DMS79 (cell line): ENCODE data around the gene PEF1.
A peak's percentile ranks its signal among the peaks of the same experiment; 100 is the strongest.

ENCODE experiments used
- DNase-seq: peaks from one replicate; lab custom pipeline; 2025; lab: John Stamatoyannopoulos, UW

Gene PEF1

DNA sequence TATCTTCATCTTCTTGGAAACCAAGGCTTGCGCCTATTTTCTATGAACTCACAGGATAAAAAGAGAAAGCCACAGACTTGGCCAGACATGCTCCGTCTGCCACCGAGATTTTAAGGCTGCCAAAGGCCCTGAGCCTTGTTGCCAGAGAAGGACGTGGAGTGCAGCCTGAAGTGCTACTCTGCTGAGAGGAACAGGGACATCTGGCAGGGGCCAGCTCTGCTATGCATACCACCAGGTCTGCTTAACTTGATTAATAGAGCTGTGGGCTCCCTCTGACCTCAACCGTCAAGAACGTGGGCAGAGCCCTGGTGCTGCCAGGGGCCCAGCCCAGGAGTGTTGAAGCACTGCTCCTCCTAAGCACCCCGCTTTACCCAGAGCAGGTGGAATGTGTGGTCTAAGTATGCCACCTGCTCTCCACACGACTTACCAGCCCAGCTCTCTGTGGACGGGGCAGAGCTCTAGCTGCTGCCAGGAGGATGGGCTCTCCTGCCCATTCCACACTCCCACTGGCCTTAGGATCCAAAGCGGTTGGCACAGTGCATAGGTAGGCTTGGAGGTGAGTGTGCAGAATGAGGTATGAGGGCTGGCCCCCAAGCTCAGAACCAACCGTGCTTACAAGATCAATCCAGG is 16.6 kb downstream of the PEF1 start:
- peak; percentile 98 for DNase-seq

DNA sequence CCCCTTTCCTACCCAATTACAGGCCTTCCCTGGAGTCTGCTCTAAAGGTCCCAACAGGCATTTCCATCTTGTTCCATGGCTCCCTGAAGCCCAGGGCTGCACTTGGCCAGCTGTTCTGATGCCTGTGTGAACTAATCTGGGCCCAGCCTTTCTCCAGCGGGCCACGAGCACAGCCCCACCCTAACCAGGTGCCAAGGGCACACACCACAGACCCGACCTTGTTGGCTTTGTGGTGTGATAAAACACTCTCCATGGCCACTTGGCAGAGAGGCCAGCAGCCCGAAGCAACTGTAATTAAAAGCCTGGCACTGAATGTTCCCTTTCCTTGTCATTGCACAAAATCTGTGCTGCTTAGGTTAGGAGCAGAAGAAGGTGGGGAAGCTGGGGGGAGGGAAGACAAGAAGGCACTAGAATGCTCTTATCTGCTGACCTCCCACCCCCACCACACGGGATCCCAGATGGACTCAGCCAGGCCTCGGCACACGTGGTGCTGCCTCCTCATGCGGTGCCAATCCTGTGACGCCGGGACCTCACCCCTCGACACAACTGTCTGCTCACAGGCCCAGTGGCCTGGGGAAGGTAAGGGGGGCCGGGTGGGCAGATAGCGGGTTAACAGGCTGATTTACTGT is 17.3 kb downstream of the PEF1 start:
- DNase-seq = peak; percentile 69

DNA sequence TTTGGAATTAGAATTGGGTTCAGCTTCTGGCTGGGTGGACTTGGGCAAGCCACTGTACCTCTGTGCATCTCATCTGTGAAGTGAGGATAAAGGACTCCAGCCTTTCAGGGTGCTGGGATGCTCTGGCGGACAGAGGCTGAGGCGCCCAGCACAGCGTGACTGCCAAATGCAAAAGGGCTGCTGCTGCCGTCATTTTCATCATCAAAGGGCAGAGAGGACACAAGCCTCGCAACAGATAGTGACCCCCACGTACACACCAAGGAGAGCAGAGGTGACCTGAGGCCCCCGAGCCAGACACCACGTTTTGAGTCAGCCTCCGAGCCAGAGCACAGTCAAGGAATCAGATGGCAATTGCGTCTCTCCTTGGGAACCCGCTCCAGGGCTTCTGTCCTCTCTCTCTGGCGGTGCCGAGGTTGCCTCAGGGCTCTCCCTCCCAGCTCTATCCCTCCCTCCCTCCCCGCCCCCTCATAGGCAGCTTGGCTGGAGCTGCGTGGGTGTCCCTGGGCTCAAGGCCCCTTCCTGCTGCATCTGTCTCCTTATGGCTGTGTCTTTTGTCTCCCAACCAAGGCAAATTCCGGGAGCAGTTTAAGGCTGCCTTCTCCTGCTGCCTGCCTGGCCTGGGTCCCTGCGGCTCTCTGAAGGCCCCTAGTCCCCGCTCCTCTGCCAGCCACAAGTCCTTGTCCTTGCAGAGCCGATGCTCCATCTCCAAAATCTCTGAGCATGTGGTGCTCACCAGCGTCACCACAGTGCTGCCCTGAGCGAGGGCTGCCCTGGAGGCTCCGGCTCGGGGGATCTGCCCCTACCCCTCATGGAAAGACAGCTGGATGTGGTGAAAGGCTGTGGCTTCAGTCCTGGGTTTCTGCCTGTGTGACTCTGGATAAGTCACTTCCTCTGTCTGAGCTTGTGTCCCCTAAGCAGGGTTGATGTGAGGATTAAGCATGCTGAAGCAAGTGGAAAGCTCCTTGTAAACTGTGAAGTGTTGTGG is 18.2 kb downstream of the PEF1 start:
- DNase-seq = no peak

DNA sequence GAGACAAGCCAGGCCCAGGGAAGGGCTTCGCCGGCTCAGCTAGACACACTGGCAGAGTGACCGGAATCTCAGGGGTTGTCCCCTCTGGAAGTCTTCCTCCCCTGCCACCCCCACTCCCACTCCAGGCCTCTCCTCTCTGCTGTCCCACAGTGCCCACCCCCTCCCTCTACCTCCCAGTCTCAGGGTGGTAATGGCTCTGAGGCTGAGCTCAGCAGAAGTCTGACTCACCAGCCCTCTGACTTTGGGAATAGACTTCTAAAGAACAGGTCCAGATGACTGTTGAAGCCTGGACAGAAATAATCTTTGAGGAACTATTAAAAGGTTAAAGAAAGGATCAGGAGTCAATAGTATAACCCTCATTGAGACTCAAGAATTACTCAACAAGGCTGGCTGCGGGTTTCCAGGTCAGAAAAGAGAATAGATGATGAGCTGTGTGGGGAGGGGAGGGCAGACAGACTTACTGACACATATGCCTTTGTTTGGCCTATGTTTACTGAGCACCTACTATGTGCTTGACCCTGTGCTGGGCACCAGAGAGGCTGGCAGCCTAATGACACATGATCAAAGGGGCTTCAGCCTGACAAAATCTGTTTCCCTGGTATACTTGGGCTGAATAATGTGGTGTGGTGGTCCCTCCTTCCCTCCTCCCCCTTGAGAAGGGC is 19.0 kb downstream of the PEF1 start:
- DNase-seq = no peak

DNA sequence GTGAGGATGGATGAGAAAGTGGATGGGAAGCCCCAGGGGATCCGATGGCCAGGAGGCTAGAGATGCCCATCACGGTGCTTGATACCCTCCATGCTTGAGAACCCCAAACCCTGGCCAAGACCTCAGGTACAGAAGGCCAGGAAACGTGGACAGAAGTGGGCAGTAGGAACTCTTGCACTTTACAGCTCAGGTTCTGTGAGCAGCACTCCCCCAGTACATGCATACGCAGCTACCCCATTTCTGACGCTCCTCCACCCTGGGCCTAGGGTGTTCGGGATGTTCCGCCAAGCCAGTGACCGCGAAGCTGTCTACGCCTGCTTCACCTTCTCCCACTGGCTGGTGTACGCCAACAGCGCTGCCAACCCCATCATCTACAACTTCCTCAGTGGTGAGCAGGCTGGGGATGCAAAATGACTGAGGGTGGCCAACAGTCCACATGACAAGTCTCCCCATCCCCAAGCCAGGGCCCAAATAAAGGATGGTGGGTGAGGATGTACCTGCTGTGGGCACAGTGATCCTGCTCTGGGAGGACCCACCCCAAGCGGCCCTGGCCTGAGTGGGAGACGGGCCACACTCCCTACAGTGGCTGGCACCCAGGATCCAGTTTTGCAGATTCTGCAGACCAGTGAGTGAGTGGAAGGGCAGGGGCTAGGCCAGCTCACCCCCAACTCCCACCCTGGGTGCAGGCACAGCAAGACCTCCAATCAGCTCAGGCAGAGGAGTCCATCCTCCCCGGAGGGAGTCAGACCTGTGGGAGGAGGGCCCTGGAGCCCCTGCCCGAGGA is 19.8 kb downstream of the PEF1 start:
- DNase-seq = no peak

DNA sequence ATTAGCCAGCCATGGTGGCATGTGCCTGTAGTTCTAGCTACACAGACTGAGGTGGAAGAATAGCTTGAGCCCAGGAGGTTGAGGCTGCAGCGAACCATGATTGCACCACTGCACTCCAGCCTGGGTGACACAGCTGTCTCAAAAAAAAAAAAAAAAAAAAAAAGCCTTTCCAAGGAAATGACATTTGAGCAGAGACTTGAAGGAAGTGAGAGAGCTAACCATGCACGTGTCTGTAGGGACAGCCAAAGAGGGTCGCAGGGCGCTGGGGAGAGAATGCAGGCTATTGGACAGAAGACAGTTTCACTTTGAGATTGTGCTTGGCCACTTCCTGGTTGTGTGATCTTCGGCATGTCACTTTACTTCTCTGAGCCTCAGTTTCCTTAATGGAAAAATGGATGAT is 20.4 kb downstream of the PEF1 start:
- DNase-seq = no peak

DNA sequence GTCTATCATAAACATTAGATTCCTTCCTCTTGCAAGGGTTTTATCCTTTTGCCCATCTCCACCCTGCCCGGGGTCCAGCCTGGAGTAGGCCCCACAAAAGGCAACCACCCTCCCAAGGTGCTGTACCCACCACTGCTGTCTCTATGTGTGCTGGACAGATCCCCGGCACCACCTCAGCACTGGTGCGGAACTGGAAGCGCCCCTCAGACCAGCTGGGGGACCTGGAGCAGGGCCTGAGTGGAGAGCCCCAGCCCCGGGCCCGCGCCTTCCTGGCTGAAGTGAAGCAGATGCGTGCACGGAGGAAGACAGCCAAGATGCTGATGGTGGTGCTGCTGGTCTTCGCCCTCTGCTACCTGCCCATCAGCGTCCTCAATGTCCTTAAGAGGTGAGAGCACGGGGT is 21.3 kb downstream of the PEF1 start:
- DNase-seq = no peak

DNA sequence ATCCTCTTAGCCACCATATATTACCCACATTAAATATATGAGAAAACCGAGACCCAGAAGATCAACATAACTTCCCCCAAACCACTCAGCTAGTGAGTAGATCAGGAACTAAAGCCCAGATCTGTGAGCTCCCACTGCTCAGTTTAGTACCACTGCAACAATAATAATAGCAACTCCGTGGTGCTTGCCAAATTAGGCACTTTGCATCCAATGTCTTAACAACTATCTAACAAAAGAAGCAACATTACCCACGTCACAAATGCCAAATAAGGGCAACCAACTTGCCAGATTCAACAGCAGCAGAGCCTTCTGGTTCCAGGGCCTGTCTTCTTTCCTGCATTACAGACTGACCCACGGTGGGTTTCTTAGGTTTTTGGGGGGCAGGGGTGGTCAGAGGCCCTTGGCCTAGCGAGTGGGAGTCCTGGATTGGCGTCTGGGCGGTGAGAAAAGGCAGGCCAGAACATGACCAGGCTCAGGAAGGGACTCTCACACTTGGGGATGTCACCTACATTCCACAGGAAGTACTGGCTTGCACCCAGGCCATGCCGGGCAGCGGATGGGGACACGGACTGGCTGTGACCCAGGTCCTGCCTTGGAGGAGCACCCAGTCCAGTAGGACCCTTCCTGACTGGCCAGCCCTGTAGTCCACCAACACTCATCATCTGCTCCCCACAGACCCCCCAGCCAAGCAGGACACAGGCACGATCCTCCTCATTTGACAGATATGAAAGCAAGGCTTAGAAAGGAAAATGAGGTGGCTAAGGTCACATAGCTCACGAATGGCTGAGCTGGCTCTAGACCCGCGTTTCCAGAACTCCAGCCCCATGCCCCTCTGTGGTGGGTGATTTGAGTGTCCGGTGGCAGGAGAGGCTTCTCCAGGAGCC is 22.6 kb downstream of the PEF1 start:
- no peak for DNase-seq

DNA sequence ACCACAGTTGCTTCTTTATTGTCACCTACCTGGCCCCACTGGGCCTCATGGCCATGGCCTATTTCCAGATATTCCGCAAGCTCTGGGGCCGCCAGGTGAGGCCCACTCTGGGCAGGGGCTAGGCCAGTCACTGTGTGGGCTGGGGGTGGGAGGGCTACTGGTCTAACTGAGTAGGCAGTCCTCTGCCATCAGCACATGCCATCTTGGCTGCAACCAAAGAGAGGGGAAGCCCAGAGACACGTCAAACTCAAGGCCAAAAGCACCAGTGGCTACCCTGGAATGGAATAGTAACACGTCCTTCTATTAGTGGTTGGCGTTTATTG is 23.2 kb downstream of the PEF1 start:
- DNase-seq = no peak

DNA sequence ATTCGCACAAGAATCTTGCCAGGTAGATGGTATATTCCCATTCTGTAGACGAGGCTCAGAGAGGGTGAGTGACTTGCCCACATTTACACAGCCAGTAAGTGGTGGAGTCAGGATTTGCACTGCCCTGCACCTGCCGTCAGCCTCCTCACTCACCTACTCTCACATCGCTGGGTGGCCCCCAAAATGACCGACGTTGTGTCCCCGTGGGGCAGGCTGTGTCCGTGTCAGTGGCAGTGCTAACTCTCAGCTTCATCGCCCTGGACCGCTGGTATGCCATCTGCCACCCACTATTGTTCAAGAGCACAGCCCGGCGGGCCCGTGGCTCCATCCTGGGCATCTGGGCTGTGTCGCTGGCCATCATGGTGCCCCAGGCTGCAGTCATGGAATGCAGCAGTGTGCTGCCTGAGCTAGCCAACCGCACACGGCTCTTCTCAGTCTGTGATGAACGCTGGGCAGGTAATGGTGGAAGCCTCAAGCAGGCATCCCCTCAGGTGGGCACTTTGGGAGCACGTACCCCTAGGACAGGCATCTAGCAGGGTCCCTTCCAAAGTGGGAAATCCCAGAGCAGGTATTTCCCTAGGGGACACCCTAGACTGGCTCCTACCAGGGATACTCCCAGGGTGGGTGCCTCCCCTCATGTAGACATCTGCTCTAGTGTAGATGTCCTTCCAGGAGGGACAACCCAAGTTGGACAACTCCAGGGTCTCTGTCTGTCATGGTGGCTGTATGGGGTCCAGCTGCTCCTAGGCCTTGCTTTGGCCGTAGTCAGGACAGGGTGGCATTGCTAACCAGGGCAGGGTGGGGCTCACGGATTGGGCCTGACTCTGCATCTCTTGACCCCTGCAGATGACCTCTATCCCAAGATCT is 23.8 kb downstream of the PEF1 start:
- no peak for DNase-seq

DNA sequence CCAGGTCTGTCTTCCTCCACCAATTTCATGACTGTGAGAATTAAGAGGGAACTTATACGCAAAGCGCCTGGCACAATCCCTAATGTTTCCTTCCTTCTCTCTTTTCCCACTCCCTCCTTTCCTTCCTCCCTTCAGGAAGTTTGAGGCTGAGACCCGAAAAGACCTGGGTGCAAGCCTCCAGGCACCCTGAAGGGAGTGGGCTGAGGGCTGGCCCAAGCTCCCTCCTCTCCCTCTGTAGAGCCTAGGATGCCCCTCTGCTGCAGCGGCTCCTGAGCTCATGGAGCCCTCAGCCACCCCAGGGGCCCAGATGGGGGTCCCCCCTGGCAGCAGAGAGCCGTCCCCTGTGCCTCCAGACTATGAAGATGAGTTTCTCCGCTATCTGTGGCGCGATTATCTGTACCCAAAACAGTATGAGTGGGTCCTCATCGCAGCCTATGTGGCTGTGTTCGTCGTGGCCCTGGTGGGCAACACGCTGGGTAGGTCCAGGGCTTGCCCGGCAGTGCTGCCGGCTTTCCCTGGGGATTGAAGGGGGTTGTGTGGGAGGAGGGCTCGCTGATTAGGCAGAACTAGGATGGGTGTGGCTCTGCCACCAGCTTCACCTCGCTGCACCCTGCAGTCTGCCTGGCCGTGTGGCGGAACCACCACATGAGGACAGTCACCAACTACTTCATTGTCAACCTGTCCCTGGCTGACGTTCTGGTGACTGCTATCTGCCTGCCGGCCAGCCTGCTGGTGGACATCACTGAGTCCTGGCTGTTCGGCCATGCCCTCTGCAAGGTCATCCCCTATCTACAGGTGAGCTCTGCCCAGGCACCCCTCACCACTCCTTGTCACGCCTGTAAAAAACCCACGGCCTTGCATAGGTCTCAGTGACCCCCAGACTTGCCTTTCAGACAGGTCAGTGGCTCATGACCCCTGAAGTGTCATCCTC is 25.5 kb downstream of the PEF1 start:
- no peak for DNase-seq

DNA sequence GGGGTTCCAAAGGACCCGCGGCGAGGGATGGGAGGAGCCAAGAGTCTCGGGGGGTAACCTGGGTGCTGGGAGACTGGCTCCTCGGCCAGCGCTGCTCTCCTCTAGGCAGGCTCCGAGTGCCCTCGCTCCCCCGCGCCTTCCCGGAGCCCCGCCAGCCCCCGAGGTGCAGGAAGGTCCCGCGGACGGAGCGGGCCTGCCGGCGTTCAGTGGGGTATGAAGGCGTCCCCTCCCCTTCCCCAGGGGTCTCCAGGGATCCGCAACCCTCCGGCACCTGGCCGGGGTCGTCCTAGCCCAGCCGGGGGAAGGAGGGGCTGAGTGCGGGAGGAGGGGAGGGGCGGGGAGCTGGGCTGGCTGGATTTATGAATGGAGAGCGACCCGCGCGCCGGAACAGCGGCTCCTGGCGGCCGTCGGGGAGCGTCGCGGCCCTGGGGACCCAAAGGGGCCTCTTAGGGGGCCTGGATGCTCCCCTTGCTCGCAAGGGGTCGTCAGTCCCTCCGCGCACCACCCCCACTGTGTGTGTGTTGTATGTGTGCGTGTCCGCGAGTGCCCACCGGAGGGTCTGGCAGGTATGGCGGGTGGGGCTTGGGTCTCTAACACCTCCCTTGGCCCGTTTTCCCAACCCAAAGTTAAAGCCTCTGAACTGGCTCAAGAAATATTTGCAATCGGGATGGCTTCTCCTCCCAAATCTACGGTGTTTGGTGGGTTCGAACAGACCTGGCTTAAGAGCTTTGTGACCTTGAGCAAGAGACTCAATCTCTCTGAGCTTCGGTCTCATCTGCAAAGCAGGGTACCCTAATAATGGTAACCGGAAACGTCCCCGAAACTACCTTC is 26.5 kb downstream of the PEF1 start:
- DNase-seq = peak; percentile 28

DNA sequence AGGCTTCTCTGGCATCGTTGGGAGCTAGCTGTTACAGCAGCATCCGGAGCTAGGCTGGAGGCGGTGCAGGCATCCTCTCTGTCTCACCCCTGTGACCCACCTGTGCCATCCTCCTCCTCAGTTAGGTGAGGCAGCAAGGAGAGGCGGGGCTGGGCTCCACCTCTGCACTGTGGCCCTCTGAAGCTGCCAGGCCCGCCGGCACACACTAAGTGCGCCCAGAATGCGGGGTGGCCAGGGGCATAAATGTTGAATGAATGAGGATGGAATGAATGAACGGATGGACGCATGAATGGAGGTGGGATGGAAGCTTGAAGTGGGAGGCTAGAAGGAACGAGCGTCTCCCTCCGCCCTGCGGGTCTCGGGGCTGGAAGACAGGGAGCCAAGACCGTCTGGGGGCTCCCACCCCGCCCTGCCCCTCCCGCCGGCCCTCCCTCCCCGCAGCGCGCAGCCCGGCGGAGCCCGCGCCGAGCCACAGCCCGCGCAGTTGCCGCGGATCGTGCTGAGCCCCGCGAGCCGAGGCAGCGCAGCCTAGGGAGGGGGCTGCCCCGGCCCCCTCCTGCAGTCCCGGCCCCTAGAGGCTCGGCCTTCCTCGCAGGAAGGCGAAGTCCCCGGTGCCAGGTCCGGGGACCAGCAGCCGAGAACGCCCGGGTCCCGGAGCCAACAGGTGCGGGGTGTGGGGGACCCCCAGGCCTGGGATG is 27.3 kb downstream of the PEF1 start, which contains the start of gene HCRTR1:
TSS of gene HCRTR1 (plus strand) at position 472 of the 698 bp plus-strand sequence. CDS start 1,504 bp downstream, outside the sequence.
- DNase-seq = no peak

DNA sequence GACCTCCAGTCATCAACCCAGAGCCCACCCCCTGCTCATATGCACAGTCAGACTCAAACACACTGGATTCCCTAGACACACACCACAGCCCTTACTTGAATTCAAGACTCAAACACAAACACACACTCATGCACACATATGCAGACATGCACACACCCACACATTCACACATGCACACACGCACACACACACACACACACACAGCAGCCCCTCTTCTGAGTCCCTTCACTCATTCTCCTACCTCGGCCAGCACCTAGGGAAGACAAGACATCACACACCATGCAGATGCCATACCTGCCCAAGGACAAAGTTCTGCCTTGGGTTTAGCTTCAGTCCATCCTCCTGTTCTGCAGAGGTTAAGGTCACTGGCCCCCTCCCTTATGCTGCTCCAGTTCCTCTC is 28.7 kb downstream of the PEF1 start:
- DNase-seq = no peak

DNA sequence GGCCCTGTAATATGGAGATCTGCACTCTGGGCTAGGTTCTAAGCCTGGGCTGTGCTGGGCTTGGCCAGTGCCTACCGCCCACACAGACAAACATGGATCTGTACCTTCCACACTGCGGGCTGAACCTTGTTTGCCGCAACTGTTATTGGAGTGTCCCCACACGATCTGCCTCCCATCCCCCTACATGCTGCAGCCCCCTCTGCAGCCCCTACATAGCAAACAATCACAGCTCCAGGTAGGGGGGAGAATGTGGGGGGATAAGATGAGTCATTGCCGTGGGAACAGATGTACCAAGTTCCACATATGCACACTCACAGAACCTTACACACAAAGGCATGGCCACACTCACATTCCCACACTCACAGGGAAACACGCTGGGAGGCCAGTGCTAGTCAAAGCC is 29.3 kb downstream of the PEF1 start:
- no peak for DNase-seq

DNA sequence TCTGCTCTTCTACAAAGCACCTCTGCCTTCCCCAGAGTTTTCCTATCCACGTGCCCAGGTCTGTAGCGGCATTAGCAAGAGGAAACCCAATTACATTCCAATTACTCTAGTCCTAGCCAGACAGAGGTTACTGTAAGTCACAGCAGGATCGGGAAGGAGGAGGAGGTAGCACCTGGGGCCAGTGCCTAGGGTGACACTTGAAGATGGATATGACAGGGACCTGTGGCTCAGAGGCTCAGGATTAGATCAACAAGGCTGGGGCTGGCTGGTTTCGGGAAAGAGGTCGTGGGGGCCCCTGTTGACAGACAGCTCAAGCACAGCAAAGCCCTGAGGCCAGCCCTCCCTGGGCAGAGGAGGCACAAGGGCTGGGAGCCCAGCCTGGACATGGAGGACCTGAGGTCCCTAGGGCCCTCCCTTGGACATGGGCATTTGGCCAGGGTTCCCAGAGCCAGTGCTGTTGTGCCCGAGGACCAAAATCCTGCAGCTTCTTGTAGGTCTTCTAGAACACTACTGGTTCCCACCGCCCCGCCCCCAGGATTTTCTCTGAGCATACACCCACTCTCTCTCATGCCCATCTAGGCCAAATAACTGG is 30.2 kb downstream of the PEF1 start:
- no peak for DNase-seq
